GM18868 (cell line): Measurements from ENCODE around the gene ABHD1.
"Not testable (repeated sequence)": the region's sequence is repeated elsewhere in the genome, so short reads cannot be mapped to it uniquely, and the experiment has no call there.

Experiments used
- ATAC-seq: cut with Tn5 transposase; IDR thresholded peaks from one replicate; pipeline ENCODE4 v1.9.1; 2021; ENCODE audit warnings: mild to moderate bottlenecking, moderate library complexity; ENCODE audit not compliant: unreplicated experiment

The ABHD1 gene

DNA sequence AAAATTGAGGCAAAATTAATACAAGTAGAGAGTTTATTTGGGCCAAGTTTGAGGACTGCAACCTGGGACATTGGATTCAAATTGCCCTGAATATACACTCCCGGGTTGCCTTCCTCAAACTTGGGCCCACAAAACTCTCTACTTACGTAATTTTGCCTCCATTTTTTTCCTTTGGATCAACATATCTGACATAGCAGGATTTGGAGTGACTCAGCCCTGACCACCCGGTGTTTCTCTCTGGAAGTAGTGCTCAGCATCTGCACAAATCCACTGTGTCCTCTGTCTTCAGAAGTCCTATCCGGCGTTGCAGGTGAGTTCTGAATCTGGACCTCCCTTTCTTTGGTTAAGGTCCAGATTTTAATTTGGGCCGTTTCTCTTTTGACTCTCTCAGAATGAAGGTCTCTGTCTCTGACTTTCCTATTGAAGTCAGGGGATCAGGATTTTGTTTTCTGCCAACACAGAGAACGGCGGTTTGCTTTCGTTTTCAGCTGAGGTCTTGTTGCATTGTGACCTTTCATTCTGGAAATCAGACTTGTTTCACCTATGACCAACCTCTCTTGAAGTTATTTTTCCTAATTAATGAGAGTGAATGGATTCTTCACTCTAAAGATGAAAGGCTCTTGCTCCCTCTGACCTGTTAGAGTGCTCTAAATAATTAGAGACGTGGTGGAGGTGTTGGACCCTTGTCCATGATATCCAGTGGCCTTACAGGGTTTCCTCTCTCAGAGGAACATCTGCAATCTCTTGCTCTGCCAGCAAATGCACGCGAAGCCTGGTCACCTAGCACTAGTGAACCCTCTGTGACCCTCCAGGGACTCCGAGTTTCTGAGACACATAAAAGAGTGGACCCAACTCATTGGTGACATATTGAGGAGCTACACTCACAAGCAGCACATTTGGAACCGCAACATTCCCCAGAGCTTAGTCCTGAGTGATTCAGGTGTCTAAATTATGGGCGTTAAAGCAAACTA lies 38.8 kb downstream of the ABHD1 start:
- no peak for ATAC-seq

DNA sequence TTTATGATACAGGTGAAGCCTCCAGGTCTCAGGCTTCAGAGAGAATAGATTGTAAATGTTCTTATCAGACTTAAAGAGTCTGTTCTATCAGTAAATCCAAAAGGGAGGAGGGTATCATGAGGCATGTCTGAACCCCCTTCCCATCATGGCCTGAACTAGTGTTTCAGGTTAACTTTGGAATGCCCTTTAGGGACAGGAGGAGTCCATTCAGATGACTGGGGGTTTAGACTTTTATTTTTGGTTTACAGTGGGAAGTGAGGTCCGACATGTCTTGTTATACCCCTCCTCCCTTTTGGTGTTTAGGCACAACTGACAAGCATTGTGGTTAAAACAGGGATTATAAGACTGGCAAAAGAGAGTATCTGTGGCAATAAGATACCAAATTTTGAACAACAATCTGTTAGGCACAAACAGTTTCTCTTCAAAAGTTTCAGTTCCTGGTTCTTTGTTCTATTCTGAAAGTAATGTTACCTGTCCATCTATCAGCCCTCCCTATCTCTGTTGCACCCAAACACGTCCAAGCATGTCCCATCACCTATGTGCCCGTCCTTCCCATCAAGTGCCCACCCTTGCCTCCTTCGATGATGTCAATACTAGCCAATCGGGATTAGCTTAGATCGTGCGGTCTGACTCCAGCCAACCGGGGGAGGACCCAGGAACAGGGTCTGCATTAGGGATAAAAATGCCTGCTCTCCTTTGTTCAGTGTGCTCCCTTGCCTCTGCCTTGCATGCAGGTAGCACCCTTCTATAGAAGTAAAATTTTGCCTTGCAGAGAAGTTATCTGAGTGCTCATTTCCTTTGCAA lies 41.5 kb downstream of the ABHD1 start:
- no peak for ATAC-seq

DNA sequence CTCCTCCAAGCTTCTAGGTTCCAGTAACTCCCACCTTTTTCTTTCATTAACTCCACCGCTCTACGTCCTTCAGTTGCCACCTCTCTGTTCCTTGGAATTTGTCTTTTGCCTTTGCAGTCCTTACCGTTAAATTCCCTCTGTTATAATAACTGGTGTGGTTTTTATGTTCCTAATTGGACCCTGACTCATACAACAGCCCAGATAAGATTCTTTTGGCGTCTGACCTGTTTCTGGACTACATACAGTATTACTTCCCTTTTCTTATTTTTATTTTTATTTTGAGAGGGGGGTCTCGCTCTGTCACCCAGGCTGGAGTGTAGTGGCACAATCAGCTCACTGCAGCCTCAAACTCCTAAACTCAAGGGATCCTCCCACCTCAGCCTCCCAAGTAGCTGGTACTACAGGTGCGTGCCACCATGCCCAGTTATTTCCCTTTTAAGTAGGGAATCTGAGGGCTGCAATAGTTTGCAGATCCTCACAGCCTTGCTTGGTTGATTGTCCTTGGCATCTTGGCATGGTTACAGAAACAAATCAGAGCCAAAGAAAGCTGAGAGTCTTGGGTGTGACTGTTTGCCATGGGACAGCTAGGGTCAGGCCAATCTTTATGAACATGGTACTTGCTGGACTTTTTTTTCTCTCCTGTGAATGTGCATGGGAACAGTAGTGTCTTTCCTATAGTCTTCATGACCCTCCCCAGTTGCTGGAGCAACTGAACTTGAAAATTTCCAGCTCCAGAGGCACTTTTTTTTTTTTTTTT lies 47.1 kb downstream of the ABHD1 start:
- ATAC-seq: no peak

DNA sequence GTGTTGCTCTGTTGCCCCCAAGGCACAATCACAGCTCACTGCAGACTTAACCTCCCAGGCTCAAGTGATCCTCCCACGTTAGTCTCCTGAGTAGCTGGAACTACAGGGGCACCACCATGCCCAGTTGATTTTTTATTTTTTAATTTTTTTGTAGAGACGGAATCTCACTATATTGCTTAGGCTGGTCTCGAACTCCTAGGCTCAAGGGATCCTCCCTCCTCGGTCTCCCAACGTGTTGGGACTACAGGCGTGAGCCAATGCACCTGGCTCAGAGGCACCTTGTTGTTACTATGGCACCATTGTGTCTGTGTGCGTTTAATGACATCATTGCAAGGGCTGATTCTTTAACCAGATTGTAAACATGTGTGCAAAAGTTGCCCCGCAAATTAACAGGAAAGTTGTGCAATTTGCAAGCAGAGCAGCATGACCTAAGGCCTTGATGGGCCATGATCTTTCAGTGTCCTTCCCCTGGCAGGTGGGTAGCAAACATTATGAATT lies 47.8 kb downstream of the ABHD1 start:
- ATAC-seq: no peak

DNA sequence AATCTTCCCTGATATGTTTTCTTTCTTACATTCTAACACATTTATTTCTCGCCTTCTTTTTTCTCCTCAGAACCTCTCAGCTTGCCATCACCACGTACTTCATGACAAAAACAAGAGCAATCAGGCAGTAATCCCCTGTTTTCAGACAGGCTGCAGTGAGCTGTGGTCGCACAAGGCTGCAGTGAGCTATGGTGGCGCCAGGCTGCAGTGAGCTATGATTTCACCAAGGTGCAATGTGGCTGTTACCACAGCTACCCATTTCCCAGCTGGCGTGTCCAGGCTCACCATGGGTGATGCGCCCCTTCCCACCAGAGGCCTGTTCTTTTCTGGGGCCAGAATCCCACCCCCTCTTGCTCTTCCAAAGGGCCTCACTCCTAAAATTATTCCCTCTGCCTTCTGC lies 51.0 kb downstream of the ABHD1 start:
- ATAC-seq: no peak

DNA sequence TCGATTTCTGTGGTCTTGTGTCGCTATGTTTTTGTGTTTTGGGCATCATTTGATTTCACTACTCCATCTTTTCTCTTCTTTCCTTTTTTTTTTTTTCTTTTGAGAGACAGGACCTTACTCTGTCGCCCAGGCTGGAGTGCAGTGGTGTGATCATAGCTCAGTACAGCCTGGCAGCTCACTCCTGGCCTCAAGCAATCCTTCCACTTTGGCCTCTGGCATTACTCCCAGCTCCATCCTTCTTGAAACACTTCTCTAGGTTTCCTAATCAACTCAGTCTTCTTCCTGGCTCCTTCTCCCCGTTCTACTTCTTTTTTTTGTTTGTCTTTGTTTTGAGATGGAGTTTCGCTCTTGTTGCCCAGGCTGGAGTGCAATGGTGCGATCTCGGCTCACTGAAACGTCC lies 51.7 kb downstream of the ABHD1 start:
- no peak for ATAC-seq

DNA sequence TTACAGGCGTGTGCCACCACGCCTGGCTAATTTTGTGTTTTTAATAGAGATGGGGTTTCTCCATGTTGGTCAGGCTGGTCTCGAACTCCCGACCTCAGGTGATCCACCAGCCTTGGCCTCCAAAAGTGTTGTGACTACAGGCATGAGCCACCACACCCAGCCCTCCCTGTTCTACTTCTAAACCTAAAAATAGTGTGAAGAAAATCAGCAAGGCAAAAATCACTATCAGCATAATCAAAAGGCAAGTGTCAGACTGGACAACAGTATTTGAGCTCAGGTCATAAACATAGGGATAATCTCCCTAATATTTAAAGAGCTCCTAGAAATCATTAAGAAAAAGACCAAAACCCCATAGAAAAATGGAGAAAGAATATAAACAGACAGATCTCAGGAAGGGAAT lies 52.2 kb downstream of the ABHD1 start:
- ATAC-seq: not testable (repeated sequence)

DNA sequence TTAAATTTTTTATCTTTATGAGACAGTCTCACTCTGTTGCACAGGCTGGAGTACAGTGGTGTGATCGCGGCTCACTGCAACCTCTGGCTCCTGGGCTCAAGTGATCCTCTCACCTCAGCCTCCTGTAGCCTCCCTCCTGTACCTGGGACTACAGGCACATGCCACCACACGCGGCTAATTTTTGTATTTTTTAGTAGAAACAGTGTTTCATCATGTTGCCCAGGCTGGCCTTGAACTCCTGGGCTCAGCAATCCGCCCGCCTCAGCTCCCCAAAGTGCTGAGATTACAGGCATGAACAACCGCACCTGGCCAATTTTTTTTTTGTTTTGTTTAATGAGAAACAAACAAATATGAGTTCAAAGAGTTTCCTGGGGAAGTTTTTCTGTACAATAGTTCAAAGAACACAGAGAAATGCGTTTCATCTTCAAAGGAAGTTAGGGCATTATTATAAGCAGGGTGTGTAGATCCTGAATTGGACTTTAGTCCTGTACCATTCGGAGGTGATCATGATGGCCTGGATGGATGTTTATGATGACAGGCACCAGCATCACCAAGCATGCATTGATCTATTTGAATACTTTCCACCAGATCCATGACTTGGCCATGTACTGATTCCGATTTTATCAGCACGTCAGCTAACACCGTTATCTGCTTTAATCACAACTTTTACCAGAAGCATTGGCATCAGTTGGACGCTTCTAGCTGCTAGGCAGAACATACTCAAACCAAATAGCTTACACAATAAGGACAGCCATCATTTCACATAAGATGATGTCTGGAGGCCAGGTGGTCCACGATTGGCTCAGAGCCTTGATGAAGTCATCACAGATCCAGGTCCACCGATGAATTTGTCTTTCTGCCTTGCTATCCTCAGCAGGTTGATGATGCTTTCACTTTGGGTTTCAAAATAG lies 54.1 kb downstream of the ABHD1 start:
- no peak for ATAC-seq

DNA sequence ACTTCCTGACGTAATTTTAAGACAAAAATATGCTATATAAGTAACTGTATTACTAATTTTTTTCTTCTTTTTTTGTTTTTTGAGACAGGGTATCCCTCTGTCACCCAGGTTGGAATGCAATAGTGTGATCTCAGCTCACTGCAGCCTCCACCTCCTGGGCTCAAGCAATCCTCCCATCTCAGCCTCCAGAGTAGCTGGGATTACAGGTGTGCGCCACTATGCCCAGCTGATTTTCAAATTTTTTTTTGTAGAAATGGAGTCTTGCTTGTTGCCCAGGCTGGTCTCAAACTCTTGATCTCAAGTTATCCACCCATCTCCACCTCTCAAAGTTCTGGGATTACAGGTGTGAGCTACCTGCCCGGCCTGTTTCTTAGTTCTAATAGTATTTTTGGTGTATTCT lies 54.9 kb downstream of the ABHD1 start:
- ATAC-seq: no peak

DNA sequence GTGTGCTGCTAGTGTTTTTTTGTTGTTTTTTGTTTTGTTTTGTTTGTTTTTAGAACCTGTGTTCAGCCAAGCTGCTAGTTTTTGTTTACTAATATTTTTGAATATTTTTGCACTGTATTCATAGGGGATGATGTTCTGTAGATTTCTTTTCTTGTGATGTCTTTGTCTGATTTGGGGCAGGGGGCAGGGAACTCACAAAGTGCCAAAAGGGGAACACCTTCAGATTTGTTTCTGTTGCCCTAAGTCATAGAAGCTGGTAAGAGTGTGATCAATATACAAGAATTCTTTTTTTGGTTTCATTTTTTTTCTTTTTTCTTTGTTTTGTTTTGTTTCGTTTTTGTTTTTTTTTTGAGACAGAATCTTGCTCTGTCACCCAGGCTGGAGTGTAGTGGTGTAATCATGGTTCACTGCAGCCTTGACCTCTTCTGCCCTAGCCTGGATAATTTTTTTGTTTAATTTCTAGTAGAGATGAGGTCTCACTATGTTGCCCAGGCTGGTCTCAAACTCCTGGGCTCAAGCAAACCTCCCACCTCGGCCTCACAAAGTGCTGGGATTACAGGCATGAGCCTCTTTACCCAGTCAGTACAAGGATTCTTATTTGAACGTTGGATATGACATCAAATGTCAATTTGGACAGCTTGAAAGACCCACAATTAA lies 55.9 kb downstream of the ABHD1 start:
- no peak for ATAC-seq
